ENCODE measurements around the gene C1QTNF6.

- TF ChIP-seq POLR2A (IDR thresholded peaks at IDR 0.05; ENCODE audit: low read length) = no peak
- TF ChIP-seq GATA1 (IDR thresholded peaks at IDR 0.05; ENCODE audit: low read depth, low read length) = no peak
Measured at GRCh38 chr22:37206841-37207821, 19.1 kb upstream of the C1QTNF6 start.
